Thyroid gland (tissue), 4 donors: Measurements from ENCODE around the gene CCSAP.

Source experiments
- CTCF ChIP-seq, 6 experiments: fragments of 200-600 bp in 3 of 6; fragments of 450-650 bp in 3 of 6; sonication (generic) in 3 of 6; IDR thresholded peaks; one replicate each; pipeline ENCODE4 v1.5.1; 2016 to 2019; ENCODE audit warnings: antibody characterized with exemption in 6 of 6, mild to moderate bottlenecking in 2 of 6, inconsistent platforms in 1 of 6, moderate library complexity in 1 of 6
- POLR2A ChIP-seq, 2 donors: fragments of 450-650 bp; IDR thresholded peaks; one replicate each; pipeline ENCODE4 v1.6.1; 2017; ENCODE audit warnings: antibody characterized with exemption in 2 of 2, mild to moderate bottlenecking in 2 of 2, moderate library complexity in 1 of 2

- TF ChIP-seq CTCF (IDR thresholded peaks at IDR 0.05) (no peak), POLR2A (IDR thresholded peaks at IDR 0.05) (no peak)
Observed at GRCh38 chr1:229374485-229374884, 31.6 kb upstream of the CCSAP start.
